ENCODE results near the gene SAP30BP. TPM values are rescaled to one million over a fixed set of nuclear protein-coding genes. Genes with fewer than 3 reads are reported as not detected.

The SAP30BP gene
- total RNA-seq, 1 experiment from 2014 or later = 149 TPM

DNA sequence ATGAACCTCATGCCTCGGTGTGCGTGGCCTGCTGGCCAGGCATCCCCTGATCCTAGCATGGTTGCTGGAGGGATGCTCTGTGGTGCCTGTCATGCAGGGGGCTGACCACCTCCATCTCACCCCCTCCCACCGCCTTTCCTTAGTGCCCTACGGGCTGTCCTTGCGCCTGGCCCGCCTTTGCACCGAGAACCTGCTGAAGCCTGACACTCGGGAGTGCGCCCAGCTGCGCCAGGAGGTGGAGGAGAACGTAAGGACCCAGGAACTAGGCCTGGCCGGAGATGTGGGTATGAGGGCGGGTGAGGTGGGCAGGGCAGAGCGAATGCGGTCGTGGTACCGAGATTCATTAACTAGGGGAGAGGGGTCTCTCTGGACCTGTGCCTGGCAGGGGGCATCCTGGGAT is 73.1 kb downstream of the SAP30BP start:
- ChIA-PET POLR2A (no interaction called here), RAD21 (ENCODE audit: low non-redundant PET in 1 of 2, low total read pairs in 2 of 2, uncharacterized antibody in 2 of 2, unreplicated experiment in 2 of 2) (no interaction called here), CTCF (no interaction called here)
- Histone ChIP-seq H3K4me2 (ENCODE audit: low read length) (no peak overlapping the region), H3K79me2 (ENCODE audit: insufficient read depth, low read length) (no peaks in the 10 kb centered on the region; the same call in 1 of the 2 replicates), H3K27ac (ENCODE audit: low read depth, low read length) (no peak overlapping the region; the same call in 1 of the 2 replicates), H4K20me1 (ENCODE audit: insufficient read depth) (no peaks in the 10 kb centered on the region), H3K27me3 (ENCODE audit: insufficient read depth, low read length) (no peaks in the 10 kb centered on the region), H3K4me3 (replicated peaks in 1 of 2; ENCODE audit: low read depth in 1 of 2, low read length in 2 of 2) (no peak overlapping the region), H3K9ac (ENCODE audit: low read length) (no peak overlapping the region), H3K9me3 (ENCODE audit: control insufficient read depth in 1 of 2, insufficient read depth in 1 of 2, low read depth in 1 of 2, low read length in 2 of 2) (no peaks in the 10 kb centered on the region), H3K36me3 (ENCODE audit: control insufficient read depth in 1 of 2, insufficient read depth in 2 of 2, low read length in 2 of 2) (peaks cover 34 to 79% of the 10 kb centered on the region in 2 experiments), H2AFZ (ENCODE audit: low read depth, low read length, poor library complexity, severe bottlenecking) (no peak overlapping the region), H3K4me1 (ENCODE audit: control insufficient read depth in 1 of 2, insufficient read depth in 2 of 2, low read length in 2 of 2) (no peaks in the 10 kb centered on the region), H3K9me2 (ENCODE audit: insufficient read depth) (no peaks in the 10 kb centered on the region)
- BruUV-seq (replicated peaks) = no TSS peak
- intact Hi-C loops (cut with micrococcal nuclease) = loop anchor here (10.0 kb wide), 1 partner anchor 225 kb away; the partner anchor contains the start of genes CASKIN2 and TSEN54
- TF ChIP-seq, protein P1, sequence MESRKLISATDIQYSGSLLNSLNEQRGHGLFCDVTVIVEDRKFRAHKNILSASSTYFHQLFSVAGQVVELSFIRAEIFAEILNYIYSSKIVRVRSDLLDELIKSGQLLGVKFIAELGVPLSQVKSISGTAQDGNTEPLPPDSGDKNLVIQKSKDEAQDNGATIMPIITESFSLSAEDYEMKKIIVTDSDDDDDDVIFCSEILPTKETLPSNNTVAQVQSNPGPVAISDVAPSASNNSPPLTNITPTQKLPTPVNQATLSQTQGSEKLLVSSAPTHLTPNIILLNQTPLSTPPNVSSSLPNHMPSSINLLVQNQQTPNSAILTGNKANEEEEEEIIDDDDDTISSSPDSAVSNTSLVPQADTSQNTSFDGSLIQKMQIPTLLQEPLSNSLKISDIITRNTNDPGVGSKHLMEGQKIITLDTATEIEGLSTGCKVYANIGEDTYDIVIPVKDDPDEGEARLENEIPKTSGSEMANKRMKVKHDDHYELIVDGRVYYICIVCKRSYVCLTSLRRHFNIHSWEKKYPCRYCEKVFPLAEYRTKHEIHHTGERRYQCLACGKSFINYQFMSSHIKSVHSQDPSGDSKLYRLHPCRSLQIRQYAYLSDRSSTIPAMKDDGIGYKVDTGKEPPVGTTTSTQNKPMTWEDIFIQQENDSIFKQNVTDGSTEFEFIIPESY (IDR thresholded peaks at IDR 0.05; ENCODE audit: extremely low read depth, insufficient replicate concordance, low read length) = no peak
- TF ChIP-seq FOSL1 (IDR thresholded peaks at IDR 0.05; ENCODE audit: low read depth) (no peak), JUND (IDR thresholded peaks at IDR 0.05) (no peak), POLR2AphosphoS5 (IDR thresholded peaks at IDR 0.05; ENCODE audit: low read depth, low read length) (no peak), ZFX (IDR thresholded peaks at IDR 0.05) (no peak), ZNF274 (IDR thresholded peaks at IDR 0.05; ENCODE audit: low read depth, low read length) (no peak), YY1 (IDR thresholded peaks at IDR 0.05; ENCODE audit: extremely low read depth, insufficient replicate concordance, low read depth, low read length) (no peak), ELF1 (IDR thresholded peaks at IDR 0.05; ENCODE audit: borderline replicate concordance, low read depth) (no peak), SIN3A (IDR thresholded peaks at IDR 0.05; ENCODE audit: low read depth) (no peak), EZH2 (IDR thresholded peaks at IDR 0.05) (no peak)
- TF ChIP-seq, protein P2, sequence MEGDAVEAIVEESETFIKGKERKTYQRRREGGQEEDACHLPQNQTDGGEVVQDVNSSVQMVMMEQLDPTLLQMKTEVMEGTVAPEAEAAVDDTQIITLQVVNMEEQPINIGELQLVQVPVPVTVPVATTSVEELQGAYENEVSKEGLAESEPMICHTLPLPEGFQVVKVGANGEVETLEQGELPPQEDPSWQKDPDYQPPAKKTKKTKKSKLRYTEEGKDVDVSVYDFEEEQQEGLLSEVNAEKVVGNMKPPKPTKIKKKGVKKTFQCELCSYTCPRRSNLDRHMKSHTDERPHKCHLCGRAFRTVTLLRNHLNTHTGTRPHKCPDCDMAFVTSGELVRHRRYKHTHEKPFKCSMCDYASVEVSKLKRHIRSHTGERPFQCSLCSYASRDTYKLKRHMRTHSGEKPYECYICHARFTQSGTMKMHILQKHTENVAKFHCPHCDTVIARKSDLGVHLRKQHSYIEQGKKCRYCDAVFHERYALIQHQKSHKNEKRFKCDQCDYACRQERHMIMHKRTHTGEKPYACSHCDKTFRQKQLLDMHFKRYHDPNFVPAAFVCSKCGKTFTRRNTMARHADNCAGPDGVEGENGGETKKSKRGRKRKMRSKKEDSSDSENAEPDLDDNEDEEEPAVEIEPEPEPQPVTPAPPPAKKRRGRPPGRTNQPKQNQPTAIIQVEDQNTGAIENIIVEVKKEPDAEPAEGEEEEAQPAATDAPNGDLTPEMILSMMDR (IDR thresholded peaks at IDR 0.05 in 2 of 3, conservative IDR thresholded peaks at IDR 0.05 in 1 of 3; ENCODE audit: borderline replicate concordance in 1 of 3, insufficient read depth in 1 of 3, low read depth in 2 of 3, low read length in 2 of 3) = no peak
- TF ChIP-seq, protein P3, sequence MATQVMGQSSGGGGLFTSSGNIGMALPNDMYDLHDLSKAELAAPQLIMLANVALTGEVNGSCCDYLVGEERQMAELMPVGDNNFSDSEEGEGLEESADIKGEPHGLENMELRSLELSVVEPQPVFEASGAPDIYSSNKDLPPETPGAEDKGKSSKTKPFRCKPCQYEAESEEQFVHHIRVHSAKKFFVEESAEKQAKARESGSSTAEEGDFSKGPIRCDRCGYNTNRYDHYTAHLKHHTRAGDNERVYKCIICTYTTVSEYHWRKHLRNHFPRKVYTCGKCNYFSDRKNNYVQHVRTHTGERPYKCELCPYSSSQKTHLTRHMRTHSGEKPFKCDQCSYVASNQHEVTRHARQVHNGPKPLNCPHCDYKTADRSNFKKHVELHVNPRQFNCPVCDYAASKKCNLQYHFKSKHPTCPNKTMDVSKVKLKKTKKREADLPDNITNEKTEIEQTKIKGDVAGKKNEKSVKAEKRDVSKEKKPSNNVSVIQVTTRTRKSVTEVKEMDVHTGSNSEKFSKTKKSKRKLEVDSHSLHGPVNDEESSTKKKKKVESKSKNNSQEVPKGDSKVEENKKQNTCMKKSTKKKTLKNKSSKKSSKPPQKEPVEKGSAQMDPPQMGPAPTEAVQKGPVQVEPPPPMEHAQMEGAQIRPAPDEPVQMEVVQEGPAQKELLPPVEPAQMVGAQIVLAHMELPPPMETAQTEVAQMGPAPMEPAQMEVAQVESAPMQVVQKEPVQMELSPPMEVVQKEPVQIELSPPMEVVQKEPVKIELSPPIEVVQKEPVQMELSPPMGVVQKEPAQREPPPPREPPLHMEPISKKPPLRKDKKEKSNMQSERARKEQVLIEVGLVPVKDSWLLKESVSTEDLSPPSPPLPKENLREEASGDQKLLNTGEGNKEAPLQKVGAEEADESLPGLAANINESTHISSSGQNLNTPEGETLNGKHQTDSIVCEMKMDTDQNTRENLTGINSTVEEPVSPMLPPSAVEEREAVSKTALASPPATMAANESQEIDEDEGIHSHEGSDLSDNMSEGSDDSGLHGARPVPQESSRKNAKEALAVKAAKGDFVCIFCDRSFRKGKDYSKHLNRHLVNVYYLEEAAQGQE (IDR thresholded peaks at IDR 0.05; ENCODE audit: low read depth) = no peak
- TF ChIP-seq, protein P4, sequence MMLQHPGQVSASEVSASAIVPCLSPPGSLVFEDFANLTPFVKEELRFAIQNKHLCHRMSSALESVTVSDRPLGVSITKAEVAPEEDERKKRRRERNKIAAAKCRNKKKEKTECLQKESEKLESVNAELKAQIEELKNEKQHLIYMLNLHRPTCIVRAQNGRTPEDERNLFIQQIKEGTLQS (IDR thresholded peaks at IDR 0.05) = no peak
- DNase-seq (ENCODE audit: low read depth, low spot score) (no peak), ATAC-seq (no peak)
